HCT116 (cell line): Measurements from ENCODE around the gene PROB1. TPM values are rescaled to one million over a fixed set of nuclear protein-coding genes. Genes with fewer than 3 reads are reported as not detected.

Experiments used
- ATAC-seq: fragments of 200-7000 bp; cut with Tn5 transposase; 2 replicates; pipeline ENCODE4 v1.9.1; 2020; ENCODE audit warnings: mild to moderate bottlenecking, moderate library complexity
- BruUV-seq: library from RNA; stranded (reverse); fragments of 400-500 nt; replicated peaks from 2 replicates; lab custom pipeline; 2021; lab: Mats Ljungman, UMichigan
- CTCF ChIA-PET: fragments of 300-600 bp; sonication (Branson Sonifier 250); formaldehyde crosslinking; loops from one replicate; lab custom pipeline; 2021; ENCODE audit warnings: antibody characterized with exemption; lab: Charles Lee
- POLR2A ChIA-PET: fragments of 300-600, 350-600 bp; sonication (Branson Sonifier 250); formaldehyde crosslinking; loops from one replicate; lab custom pipeline; 2021; ENCODE audit warnings: antibody characterized with exemption; lab: Charles Lee
- RAD21 ChIA-PET, 2 experiments: fragments of 300-600 bp; sonication (Branson Sonifier 250); formaldehyde crosslinking; loops; one replicate each; lab custom pipeline; 2023; ENCODE audit warnings: low total read pairs in 2 of 2; ENCODE audit not compliant: uncharacterized antibody in 2 of 2, unreplicated experiment in 2 of 2, low non-redundant PET in 1 of 2; lab: Charles Lee
- DNase-seq: peaks from one replicate; pipeline ENCODE4 v3.0.0-alpha.2; 2010; ENCODE audit warnings: low read depth, low spot score
- H2AFZ ChIP-seq: fragments of 200-600 bp; shearing (Covaris generic), sonication (generic); 2 replicates; pipeline ENCODE4 v1.6.1; 2017; ENCODE audit warnings: low read depth, mixed run types, mixed read lengths, antibody characterized with exemption, low read length; ENCODE audit not compliant: poor library complexity, severe bottlenecking
- H3K27ac ChIP-seq: 2 replicates; pipeline ENCODE4 v1.5.1; 2012; ENCODE audit warnings: low read depth, low read length
- H3K27me3 ChIP-seq: fragments of 200-600 bp; sonication (generic); 2 replicates; pipeline ENCODE4 v1.6.1; 2016; ENCODE audit warnings: mixed run types, low read length, mixed read lengths; ENCODE audit not compliant: insufficient read depth
- H3K36me3 ChIP-seq, 2 experiments: fragments of 200-500 bp in 1 of 2; fragments of 200-600 bp in 1 of 2; sonication (Bioruptor generic) in 1 of 2; sonication (generic) in 1 of 2; 2 replicates each; pipeline versions ENCODE4 v1.5.1 to v1.6.1; 2014 to 2016; ENCODE audit warnings: low read length in 2 of 2, inconsistent platforms in 1 of 2, mixed read lengths in 1 of 2, mixed run types in 1 of 2; ENCODE audit not compliant: insufficient read depth in 2 of 2, control insufficient read depth in 1 of 2
- H3K4me1 ChIP-seq, 2 experiments: fragments of 200-600 bp in 1 of 2; sonication (generic) in 1 of 2; 2 replicates each; pipeline versions ENCODE4 v1.5.1 to v1.6.1; 2012 to 2017; ENCODE audit warnings: low read length in 2 of 2, inconsistent platforms in 1 of 2, mild to moderate bottlenecking in 1 of 2, mixed read lengths in 1 of 2, mixed run types in 1 of 2, moderate library complexity in 1 of 2; ENCODE audit not compliant: insufficient read depth in 2 of 2, control insufficient read depth in 1 of 2
- H3K4me2 ChIP-seq: fragments of 200-600 bp; sonication (generic); 2 replicates; pipeline ENCODE4 v1.6.1; 2017; ENCODE audit warnings: mixed run types, low read length, mixed read lengths
- H3K4me3 ChIP-seq, 2 experiments: fragments of 200-600 bp in 1 of 2; sonication (generic) in 1 of 2; replicated peaks in 1 of 2; 2 replicates each; pipeline ENCODE4 v1.5.1; 2011 to 2016; ENCODE audit warnings: low read length in 2 of 2, control low read depth in 1 of 2, low read depth in 1 of 2, mild to moderate bottlenecking in 1 of 2, mixed read lengths in 1 of 2, mixed run types in 1 of 2
- H3K79me2 ChIP-seq: fragments of 200-600 bp; sonication (generic); 2 replicates; pipeline ENCODE4 v1.6.1; 2017; ENCODE audit warnings: mild to moderate bottlenecking, mixed run types, low read length, moderate library complexity, mixed read lengths; ENCODE audit not compliant: insufficient read depth
- H3K9ac ChIP-seq: fragments of 200-600 bp; sonication (generic); 2 replicates; pipeline ENCODE4 v1.6.1; 2016; ENCODE audit warnings: low read length, mixed read lengths
- H3K9me2 ChIP-seq: fragments of 200-600 bp; sonication (generic), shearing (Covaris generic); 2 replicates; pipeline ENCODE4 v1.6.1; 2017; ENCODE audit warnings: mixed run types, mild to moderate bottlenecking, moderate library complexity; ENCODE audit not compliant: insufficient read depth
- H3K9me3 ChIP-seq, 2 experiments: fragments of 200-500 bp in 1 of 2; fragments of 200-600 bp in 1 of 2; sonication (Bioruptor generic) in 1 of 2; sonication (generic) in 1 of 2; 2 replicates each; pipeline ENCODE4 v1.6.1; 2014 to 2017; ENCODE audit warnings: low read length in 2 of 2, mixed read lengths in 2 of 2, inconsistent platforms in 1 of 2, low read depth in 1 of 2, mild to moderate bottlenecking in 1 of 2, mixed run types in 1 of 2, moderate library complexity in 1 of 2; ENCODE audit not compliant: control insufficient read depth in 1 of 2, insufficient read depth in 1 of 2
- H4K20me1 ChIP-seq: fragments of 200-600 bp; sonication (generic), shearing (Covaris generic); 2 replicates; pipeline ENCODE4 v1.6.1; 2017; ENCODE audit warnings: mixed run types, mild to moderate bottlenecking, moderate library complexity; ENCODE audit not compliant: insufficient read depth
- CEBPB ChIP-seq: IDR thresholded peaks from 2 replicates; pipeline ENCODE4 v1.6.1; 2012; ENCODE audit warnings: low read depth
- JUND ChIP-seq: IDR thresholded peaks from 2 replicates; pipeline ENCODE4 v1.6.1; 2012
- POLR2AphosphoS5 ChIP-seq: IDR thresholded peaks from 2 replicates; pipeline ENCODE4 v1.6.1; 2011; ENCODE audit warnings: mild to moderate bottlenecking, low read depth, low read length, moderate library complexity
- SIN3A ChIP-seq: IDR thresholded peaks from 2 replicates; pipeline ENCODE4 v1.6.1; 2012; ENCODE audit warnings: low read depth
- SRF ChIP-seq: IDR thresholded peaks from 2 replicates; pipeline ENCODE4 v1.6.1; 2012; ENCODE audit warnings: low read depth
- intact Hi-C: fragments of 100-400 bp; cut with micrococcal nuclease; formaldehyde crosslinking; loops from 2 replicates; pipeline ENCODE4 v1.10.0; 2022
- total RNA-seq: library from RNA; stranded (reverse); gene quantifications from one replicate; pipeline ENCODE4 v1.2.1, GENCODE V29; 2021; ENCODE audit not compliant: unreplicated experiment
- TF ChIP-seq, protein P1 (sequence below): IDR thresholded peaks from 2 replicates; pipeline ENCODE4 v1.6.1; 2012

The PROB1 gene
- total RNA-seq, 1 experiment from 2014 or later, result 1.7 TPM

DNA sequence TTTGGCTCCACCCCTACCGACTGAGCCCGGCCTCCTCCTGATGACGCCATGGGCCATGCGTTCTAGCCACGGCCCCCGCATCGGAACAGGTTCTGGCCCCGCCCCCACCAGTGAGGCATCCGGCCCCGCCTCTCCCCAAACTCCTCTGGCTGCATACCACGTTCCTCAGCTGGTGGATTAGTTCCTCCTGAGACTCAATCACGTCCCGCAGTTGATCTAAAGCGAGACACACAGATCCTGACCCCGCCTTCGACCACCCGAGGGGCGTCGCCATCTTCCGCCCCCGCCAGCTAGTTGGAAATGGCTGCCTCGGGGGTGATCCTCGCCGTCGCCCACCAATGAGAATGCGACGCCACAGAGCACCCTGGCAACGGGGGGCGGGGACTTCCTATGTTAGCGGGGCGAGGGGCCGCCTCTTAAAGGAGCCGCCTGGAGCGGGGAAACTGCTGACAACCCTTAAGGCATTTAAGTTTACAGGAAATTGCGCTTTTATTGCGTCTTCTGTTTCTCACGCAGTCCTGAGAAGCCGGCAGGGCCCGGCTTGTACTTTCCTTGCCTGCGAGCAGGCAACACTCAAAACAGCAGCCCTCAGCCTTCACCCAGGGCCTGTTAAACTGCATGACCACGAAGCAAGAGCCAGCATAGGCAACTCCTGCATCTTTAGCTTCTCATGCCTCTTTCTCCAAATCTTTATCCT is 9.0 kb upstream of the PROB1 start, which contains the start of gene SPATA24 (continued):
- TF ChIP-seq CEBPB (no peak), SRF (peak; percentile 69; the same call in 1 of the 2 replicates), JUND (no peak)
- TF ChIP-seq, protein P1, sequence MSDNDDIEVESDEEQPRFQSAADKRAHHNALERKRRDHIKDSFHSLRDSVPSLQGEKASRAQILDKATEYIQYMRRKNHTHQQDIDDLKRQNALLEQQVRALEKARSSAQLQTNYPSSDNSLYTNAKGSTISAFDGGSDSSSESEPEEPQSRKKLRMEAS, result peak; percentile 91

DNA sequence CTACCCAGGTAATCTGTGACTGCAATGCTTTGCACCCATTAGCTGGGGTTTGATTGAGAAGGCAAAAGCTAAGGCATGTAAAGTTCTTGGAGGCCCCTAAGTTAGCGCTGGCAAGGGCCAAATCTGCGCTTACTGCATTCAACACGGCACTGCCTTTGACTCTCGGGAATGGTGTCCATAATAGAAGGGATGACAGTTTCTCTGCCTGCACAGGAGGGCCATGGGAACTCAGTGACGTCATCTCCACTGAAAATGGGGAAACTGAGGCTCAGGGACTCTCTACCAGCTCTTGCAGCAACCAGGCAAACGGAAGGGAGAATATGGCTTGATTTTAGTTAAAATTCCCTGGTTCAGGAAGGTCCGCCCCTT is 8.5 kb upstream of the PROB1 start:
- H4K20me1 ChIP-seq, result no peaks in the 10 kb centered on the region
- no peaks in the 10 kb centered on the region for H3K36me3 ChIP-seq
- no peaks in the 10 kb centered on the region for H3K9me3 ChIP-seq
- DNase-seq (no peak), ATAC-seq (peak; percentile 11)
- ChIA-PET POLR2A (interaction anchor here (1.0 kb wide), 2 partner anchors 11 to 109 kb away, joined by 3 to 4 read pairs; partner anchors contain the start of gene MATR3), CTCF (interaction anchor here (0.6 to 1.8 kb wide), 9 partner anchors 10 to 565 kb away, joined by 3 to 4 read pairs (median 3); no protein-coding TSS in a partner anchor), RAD21 (no interaction called here)
- H3K4me1 ChIP-seq, result peaks cover 11 to 19% of the 10 kb centered on the region in 2 experiments
- peak overlapping the region; percentile 49 to 58 for H3K4me3 ChIP-seq
- intact Hi-C loops, result no loop called here
- BruUV-seq, result TSS peak; percentile 87
- H3K9me2 ChIP-seq, result no peaks in the 10 kb centered on the region
- peak overlapping the region; percentile 92 for H3K27ac ChIP-seq
- TF ChIP-seq SIN3A (0 out of 2 replicates have a peak, but pooled peaks have one; percentile 37), SRF (no peak), POLR2AphosphoS5 (peak; percentile 17; the same call in 1 of the 2 replicates)
- peak overlapping the region; percentile 64 for H3K9ac ChIP-seq
- H3K79me2 ChIP-seq, result no peaks in the 10 kb centered on the region
- no peak overlapping the region for H2AFZ ChIP-seq
- no peaks in the 10 kb centered on the region for H3K27me3 ChIP-seq
- H3K4me2 ChIP-seq, result peak overlapping the region; percentile 70
